Astrocyte (in vitro differentiated cells and primary cell): ENCODE measurements around the gene CEP128.

Experiments used
- EZH2 ChIP-seq: IDR thresholded peaks from 2 replicates; pipeline ENCODE4 v1.6.1; 2012; ENCODE audit warnings: mild to moderate bottlenecking, low read length, inconsistent platforms; ENCODE audit not compliant: insufficient read depth
- TF ChIP-seq, protein P1 (sequence below): IDR thresholded peaks from 2 replicates; pipeline ENCODE4 v1.5.1; 2011; ENCODE audit warnings: low read depth, mild to moderate bottlenecking, inconsistent platforms, low read length, moderate library complexity; ENCODE audit not compliant: insufficient read depth

DNA sequence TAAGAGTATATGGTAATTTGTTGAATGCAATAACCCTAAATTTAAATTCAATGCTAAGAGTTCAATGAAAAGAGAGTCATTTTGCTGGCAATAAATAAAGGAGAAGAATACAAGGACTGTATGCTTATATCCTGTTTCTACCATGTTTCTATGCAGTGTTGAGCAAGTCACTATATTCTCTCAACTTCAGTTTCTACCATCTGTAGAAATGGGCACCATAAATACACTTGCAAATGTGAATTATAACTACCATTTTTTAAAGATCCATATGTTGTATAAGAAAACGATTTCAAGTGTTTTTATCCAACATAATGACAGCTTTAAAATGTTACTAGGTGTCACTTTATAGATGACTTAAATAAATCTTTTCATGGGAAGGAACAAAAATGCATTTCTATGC, 170.3 kb downstream of the CEP128 start:
- no peak for TF ChIP-seq EZH2
- TF ChIP-seq, protein P1, sequence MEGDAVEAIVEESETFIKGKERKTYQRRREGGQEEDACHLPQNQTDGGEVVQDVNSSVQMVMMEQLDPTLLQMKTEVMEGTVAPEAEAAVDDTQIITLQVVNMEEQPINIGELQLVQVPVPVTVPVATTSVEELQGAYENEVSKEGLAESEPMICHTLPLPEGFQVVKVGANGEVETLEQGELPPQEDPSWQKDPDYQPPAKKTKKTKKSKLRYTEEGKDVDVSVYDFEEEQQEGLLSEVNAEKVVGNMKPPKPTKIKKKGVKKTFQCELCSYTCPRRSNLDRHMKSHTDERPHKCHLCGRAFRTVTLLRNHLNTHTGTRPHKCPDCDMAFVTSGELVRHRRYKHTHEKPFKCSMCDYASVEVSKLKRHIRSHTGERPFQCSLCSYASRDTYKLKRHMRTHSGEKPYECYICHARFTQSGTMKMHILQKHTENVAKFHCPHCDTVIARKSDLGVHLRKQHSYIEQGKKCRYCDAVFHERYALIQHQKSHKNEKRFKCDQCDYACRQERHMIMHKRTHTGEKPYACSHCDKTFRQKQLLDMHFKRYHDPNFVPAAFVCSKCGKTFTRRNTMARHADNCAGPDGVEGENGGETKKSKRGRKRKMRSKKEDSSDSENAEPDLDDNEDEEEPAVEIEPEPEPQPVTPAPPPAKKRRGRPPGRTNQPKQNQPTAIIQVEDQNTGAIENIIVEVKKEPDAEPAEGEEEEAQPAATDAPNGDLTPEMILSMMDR, result no peak
